Measurements from ENCODE around the gene SPAG6.
"Not testable (repeated sequence)": the region's sequence is repeated elsewhere in the genome, so short reads cannot be mapped to it uniquely, and the experiment has no call there.

SPAG6 gene

DNA sequence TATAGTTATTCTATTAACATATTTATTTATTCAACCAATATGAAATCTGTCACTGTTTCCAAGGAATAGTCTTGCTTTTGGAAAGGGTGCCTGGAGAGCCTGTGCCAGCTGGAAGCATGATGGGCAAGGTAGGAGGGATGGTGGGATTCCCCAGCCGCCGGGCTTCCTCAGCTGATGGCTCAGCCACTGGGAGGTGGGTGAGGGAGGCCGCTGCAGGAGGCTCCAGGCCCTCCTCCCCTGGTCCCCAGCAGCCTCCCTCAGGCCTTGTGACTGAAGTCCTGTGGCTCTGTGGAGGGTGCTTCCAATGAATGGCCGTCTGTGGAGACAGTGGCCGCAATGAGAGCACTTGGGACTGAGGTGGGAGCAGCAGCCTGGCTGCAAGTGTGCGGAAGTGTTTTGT is 27.0 kb downstream of the SPAG6 start:
- DNase-seq (ENCODE audit: low spot score), result no peak

DNA sequence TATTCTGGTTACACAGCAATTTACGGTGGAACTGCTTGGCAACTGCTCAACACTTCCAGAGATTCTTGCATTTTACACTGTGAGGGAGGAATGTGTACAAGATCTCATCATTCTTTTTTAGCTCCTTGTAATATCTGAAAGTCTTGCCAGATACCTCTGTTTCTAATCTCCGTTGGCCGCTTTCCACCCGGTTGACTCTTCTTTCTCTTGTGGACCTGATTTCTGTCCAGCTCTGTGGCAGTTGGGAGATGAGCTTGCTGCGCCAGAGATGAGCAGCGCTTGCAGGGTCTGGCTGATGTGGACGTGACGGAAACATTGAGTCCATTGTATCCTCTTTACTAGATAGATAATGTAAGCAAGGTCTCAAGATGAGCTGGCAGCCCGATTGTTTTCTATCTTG is 27.6 kb downstream of the SPAG6 start:
- DNase-seq (ENCODE audit: low spot score), result no peak

DNA sequence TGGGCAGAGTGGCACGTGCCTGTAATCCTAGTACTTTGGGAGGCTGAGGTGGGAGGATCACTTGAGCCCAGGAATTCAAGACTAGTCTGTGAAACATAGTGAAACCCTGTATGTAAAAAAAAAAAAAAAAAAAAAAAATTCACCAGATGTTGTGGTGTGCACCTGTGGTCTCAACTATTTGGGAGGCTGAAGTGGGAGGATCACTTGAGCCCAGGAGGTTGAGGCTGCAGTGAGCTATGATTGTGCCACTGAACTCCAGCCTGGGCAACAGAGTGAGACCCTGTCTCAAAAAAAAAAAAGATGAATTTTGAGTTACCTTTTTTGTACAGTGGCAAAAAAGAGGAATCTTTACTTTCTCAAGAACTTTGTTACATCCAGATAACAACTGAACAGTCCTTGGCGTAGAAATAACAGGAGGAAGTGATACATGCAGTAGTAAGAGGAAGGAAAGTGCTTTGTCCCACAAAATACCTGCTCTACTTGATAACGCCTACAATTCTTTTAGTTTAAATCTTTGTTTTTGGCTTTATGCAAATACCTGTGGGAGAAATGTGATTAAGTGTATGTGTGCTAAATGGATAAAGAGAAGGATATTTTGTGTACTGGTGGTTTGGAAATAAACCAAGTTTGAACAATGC is 29.3 kb downstream of the SPAG6 start:
- DNase-seq (ENCODE audit: low spot score), result no peak

DNA sequence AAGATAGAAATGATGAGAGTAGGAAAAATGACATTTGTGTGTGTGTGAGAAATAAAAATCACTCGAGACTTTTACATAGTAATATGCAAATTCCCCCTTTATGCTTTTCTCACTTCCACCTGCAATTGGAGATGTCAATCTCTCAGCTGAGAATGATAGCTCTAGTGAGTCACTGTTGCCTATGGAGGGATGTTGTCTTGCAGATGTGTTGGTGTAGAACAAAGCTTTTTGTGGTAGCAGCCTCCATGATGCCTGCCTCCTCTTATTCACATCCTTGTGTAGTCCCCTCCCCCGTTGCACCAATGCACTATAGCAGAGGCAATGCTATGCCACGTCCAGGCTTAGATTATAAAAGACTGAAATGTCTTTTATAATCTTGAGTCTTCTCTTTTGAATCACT is 33.8 kb downstream of the SPAG6 start:
- no peak for DNase-seq (ENCODE audit: low spot score)

DNA sequence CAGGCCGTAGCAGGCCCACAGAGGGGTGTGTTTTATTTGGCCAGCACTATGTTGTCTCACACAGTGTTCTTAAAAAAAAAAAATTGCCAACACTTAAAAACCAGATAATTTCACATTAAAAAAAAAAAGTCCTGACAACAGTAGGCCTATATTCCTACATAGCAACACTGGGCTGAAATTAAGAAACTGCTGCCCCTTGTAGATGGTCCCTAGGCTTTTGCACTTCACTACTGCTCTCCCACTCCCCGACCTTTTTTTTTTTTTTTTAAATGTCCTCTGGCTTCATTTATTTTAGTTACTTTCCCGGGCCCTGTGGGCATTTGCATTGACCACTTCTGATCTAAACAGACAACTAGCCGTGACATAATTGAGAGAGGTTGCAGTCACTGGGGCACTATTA is 36.0 kb downstream of the SPAG6 start:
- no peak for DNase-seq (ENCODE audit: low spot score)

DNA sequence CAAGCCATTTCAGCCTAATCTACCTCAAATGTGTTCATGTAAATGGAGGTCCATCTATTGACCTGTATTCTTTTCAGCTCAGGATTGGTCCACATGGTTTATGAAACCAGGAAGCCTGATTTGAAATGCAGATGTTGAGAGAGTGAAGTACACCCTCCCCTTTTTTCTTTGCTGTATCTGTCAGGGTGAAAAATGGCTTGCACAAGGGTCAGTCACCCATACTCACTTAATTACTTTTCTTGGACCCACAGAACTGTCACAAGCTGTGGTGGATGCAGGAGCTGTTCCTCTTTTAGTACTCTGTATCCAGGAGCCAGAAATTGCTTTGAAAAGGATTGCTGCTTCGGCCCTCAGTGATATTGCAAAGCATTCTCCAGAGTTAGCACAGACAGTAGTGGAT is 41.2 kb downstream of the SPAG6 start:
- DNase-seq (ENCODE audit: low spot score), result no peak

DNA sequence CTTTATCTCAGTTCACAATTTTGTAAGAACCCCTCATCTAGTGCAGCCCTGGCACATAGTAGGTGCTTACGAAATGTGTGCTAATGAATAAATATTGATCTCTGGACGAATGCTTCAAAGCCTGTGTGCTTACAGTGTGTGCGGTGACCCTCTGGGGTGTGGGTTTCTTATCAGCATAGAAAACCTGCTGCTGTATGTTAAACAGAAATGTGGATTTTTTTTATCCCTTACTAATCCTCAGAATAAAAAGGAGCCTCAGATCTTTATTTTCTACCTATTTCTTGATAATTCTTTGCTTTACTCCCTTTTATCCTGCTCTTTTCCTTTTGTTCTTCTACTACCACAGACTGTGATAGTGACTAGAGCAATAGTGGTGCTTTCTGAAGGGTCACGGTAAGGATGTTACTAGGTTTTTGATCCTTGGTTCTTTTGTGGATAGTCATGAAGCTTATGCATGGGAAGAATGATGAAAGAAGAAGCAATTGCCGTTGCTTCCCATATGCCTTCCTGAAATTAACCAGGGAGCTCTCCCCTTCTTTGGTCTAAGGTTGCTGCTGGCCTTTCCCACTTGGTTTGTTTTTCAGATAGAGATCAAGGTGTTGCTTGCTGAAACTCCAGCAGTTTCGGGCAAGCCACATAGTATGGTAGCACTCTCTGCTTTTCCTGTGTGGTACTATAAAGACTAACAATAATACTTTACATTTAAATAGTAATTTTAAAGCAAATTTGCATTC is 44.7 kb downstream of the SPAG6 start:
- no peak for DNase-seq (ENCODE audit: low spot score)

DNA sequence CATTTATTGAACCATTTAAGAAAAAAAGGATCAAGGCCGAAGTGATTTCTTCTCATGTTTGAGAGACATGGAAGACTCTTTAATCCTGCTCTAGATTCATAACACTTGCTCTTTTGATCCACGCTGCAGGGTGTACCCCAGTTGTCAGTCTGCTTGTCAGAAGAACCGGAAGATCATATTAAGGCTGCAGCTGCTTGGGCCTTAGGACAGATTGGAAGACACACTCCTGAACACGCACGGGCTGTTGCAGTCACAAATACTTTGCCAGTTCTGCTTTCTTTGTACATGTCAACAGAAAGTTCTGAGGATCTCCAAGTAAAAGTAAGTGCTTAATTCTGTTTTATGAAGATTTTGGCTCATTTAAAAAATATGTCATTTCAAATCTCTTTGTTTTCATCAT is 46.3 kb downstream of the SPAG6 start:
- DNase-seq (ENCODE audit: low spot score), result no peak

DNA sequence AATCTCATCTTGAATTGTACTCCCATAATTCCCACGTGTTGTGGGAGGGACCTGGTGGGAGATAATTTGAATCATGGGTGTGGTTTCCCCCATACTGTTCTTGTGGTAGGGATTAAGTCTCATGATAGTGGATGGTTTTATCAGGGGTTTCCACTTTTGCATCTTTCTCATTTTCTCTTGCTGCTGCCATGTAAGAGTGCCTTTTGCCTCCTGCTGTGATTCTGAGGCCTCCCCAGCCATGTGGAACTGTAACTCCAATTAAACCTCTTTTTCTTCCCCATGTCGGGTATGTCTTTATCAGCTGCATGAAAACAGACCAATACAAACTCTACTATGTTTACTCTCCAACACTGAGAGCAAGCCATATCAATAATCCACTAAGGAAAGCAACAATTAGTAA is 50.9 kb downstream of the SPAG6 start:
- not testable (repeated sequence) for DNase-seq (ENCODE audit: low spot score)

DNA sequence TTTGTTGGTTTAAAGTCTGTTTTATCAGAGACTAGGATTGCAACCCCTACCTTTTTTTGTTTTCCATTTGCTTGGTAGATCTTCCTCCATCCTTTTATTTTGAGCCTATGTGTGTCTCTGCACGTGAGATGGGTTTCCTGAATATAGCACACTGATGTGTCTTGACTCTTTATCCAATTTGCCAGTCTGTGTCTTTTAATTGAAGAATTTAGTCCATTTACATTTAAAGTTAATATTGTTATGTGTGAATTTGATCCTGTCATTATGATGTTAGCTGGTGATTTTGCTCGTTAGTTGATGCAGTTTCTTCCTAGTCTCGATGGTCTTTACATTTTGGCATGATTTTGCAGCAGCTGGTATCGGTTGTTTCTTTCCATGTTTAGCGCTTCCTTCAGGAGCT is 61.6 kb downstream of the SPAG6 start:
- DNase-seq (ENCODE audit: low spot score), result not testable (repeated sequence)

DNA sequence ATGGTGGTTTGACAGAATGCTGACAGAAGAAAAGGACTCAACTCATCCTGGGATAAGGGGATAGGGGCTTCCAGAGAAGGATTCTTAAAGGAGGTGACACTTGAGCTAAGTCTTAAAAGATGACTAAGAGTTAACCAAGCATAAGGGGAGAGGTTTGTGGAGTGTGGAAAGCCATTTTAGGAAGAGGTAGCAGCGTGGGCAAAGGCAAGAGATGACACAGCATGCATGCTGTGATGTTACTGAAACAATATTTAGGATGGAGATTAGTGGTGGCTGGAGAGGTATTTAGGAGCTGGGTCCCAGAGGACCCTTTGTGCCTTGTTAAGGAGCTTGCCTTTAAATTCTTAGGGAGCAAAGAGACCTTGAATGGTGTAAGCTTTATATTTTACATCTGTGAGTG is 65.1 kb downstream of the SPAG6 start:
- DNase-seq (ENCODE audit: low spot score), result no peak

DNA sequence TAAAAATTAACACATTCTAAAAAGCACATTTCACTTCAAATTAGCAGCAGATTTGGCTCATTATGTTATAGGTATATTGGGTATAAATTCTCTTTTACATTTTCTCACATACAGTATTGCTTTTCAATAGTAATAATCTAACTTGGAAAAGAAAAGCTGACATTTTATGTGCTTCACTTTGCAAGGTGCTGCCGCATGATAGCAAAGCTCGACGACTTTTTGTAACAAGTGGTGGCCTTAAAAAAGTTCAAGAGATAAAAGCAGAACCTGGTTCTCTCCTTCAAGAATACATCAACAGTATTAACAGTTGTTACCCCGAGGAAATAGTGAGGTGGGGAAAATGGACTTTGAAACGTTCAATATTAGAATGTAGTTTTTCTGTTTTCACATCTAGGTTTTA is 65.5 kb downstream of the SPAG6 start:
- no peak for DNase-seq (ENCODE audit: low spot score)

DNA sequence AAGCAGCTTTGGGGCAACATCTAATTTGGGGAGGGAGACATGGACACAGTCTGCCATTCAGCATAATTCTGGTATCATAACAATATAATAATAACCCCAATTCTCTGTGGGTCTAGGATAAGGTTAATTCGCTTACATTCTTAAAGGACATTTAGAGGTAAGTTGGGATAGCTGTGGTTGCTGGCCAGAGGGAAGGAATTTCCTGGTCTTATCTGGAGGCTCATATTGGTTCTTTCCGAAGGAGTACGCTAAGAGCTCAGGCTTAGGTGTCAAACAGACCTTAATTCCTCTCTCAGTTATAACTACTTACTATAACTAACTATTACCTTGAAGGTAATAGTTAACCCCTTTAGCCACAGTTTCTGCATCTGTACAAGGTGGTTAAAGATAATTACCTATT is 68.8 kb downstream of the SPAG6 start:
- no peak for DNase-seq (ENCODE audit: low spot score)

DNA sequence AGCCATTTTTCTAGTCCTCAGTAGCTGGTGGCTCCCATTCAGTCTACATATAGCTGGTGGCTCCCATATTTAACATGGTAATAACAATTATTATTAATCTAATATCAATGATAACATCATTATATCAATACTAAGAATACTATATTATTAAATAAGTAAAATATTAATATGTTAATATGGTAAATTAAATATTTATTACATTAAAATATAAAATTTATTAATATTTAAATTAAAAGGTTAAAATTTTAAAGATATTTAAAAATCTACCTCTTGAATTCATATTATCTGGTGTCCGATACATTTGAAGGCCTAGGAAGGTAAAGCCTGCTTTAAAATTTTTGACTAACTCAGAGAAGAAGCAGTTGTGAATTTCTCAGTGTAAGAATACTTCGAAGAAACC is 69.8 kb downstream of the SPAG6 start:
- DNase-seq (ENCODE audit: low spot score), result no peak

DNA sequence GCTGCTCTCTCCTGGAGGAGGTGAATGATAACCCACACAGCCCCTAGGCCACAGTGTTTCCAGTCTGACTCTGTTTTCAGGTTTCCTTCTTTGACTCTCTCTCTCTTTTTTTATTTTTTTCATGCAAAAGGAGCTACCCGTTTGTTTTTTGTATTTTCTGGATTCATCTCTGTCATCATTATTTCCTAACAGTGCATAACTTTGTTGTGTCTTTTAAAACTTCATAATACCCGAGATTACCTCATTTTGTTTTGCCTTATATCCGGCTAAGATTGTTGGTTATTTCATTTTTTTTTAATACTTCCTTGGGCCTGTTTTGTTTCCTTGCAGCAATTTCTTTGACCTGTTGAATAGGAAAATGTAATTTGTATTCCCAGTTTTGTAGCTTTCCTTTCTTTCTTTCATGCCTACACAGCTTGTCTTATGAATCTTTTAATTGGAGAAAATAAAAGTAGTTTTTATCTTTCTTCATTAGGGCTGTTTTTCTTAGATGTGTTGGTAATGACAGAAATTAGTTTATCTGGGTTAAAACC is 72.5 kb downstream of the SPAG6 start:
- DNase-seq (ENCODE audit: low spot score), result no peak

DNA sequence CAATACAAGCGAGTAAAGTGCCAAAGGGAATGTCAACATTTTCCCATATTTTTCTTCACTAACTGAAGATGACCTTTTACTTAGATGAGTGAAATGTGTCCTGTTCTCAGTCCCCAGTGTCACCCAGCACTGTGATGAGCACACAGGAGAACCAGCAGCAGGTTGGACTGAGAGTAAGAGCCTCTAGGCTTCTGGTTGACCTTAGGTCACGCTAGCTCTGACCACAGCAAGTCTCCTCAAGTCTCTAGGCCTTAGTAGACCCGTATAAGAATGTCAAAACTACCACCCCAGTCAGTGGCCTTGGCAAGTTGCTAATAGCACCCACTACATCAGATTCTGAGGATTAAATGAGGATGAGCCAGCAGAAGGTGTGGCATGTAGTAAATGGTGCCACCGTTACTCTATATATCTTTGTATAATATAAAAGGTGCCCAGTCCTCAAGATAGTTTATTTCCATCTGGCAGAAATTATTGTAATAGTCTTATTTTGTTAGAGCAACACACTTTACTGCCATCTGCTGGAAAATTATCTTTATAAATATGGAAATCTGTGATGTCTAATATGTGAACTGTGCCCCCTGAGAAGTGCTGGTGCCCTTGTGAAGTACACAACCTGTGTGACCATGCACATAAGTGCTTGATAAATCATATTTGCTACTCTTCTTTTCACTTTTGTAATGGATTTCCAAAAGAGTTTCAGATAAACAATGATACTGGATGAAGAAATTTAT is 75.7 kb downstream of the SPAG6 start:
- peak; percentile 28 for DNase-seq (ENCODE audit: low spot score)

DNA sequence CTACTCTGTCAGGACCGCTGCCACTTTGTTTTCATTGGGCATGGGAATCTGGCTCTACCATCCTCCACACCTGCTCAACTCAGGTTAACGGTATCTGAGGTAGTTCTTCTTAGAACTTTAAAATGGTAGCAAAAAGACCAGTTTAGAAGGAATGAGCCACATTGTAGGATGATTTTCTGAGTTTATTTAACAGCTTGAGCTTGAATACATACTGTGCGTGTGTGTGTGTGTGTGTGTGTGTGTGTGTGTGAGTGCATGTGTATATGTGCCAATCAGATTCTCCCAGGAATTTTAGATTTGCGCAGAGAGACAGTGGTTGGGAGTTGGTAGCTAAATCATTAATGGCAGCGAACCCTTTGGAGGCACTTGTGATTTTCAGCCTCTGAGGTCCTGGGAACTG is 81.4 kb downstream of the SPAG6 start:
- no peak for DNase-seq (ENCODE audit: low spot score)

DNA sequence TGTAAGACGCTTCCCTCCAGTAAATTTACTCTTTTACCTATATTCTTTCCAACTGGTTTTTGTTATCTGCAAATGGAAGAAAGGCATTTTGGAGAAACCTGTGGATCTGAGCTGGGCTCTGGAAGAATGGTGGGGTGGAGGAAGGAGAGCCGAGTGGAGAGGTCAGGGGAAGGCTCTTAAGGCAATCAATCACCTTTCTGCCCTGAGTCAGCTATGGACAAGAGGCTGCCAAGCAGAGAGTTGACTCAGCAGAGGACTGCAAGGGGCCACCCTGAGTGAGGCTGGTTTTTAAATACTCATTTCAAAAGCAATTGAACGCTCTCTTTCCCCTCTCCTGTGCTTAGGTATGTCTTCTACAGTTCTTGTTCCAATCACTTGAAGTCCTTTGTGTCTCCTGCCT is 81.8 kb downstream of the SPAG6 start:
- DNase-seq (ENCODE audit: low spot score), result no peak

DNA sequence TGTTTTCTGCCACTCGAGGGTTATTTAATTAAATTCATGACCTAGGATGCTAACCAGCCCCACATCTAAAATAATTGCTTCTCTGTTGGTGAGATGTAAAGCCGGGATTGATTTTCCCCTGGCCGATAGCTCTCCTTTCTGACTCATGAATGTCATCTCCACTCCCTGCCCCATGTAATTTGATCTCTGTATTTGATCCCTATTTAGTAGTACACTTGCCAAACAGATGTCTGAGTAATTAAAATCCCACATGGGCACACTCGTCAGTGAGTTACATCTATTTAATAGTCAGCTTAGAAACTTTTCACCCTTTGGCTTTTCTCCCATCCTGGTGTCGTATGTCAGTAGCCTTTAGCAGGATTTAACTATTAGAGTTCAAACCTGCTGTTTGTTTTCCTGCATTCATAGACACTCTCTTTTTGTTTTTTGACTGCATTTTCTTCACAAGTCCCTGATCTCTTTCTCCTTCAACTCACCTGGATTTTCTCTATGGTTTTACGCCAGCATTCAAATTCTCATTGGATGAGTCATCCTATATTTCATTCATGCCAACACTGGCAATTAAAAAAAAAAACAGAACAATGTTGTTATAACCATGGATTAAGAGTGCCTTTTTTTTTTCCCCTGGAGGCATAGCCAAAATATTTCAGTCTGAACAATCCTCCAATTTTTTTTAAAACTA is 82.7 kb downstream of the SPAG6 start:
- DNase-seq (ENCODE audit: low spot score), result no peak

DNA sequence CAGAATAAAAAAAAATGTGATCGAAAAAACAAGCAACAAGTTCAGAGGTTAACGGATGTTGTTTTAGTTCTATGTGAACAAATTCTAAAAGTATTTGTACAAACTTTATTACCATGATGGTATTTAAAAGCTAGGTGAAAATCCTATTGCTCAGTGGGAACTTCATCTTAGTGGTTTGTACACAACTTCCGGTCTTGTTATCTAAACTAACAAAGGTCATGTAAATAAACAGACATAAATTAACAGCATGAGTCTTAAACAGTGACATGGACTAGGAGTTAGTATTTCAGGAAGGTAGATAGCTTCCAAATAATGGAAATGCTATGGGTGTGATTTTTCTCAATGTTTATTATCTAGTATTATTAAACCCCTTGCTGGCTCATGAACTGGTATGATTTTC is 83.8 kb downstream of the SPAG6 start:
- no peak for DNase-seq (ENCODE audit: low spot score)

DNA sequence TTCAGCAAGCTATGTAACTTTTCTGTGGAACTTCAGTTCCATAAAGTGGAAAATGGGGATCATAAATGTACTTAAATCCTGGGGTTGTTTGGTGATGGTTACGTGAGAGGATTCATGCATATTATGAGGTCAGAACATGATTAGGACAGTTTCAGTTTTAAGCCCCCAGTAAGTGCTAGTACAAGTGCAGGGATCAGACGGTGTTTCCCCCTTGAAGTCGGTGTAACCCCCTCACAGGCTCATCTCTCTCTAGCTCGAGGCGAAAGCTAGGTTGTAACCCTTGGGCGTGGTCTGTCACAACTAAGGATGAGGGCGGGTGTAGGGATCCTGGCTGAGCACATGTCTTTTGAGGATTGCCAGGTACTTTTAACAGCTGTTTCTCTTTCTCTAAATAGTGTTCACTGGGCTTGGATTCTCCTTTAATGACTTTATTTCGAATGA is 84.7 kb downstream of the SPAG6 start:
- DNase-seq (ENCODE audit: low spot score), result no peak

DNA sequence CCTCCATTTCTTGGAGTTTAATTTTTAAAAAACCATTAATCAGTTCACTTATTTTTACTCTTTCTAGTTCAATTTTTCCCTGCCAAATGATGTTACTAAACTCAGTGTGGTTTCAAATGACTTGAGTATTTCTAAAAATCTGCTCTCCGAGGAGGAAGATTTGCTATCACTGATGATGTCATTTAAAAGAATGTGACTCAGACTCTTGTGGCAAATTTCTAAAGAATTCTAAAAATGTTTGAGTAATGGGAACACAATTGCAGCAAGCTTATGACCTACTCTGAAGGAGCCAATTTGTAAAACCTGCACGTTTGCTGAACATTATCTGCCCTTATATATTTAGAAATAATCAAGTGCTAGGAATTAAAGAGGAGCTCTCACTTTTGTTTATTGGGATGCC is 88.6 kb downstream of the SPAG6 start:
- peak; percentile 26 for DNase-seq (ENCODE audit: low spot score)

DNA sequence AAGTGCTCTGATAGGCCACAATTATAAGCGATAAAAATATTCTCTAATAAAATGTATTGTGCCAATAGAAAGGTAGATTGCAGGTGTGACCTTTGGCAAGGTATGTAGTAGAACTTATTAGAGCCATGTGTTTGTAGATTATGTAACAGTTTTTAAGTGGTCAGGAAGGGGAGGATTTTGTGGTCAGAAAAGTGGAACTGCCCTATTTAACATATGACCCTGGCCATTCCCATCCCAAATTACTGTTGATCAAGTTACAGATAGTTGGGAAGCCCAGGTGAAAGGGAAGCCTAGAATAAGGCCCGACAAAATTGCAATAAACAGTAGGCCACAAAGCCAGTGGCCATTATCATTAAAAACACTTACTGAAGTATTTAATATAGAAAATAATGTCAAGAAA is 89.2 kb downstream of the SPAG6 start:
- no peak for DNase-seq (ENCODE audit: low spot score)

All from CD4-positive, alpha-beta T cell treated with Interleukin-15 for 4 hours (primary cell).